ENCODE results near the gene PCYT1A.

GRCh38 chr3:196216681-196217211 lies 70.8 kb downstream of the PCYT1A start:
- TF ChIP-seq EZH2 (IDR thresholded peaks at IDR 0.05; ENCODE audit: borderline replicate concordance, low read depth, low read length, severe bottlenecking), result no peak
- no peak for TF ChIP-seq CTCF (IDR thresholded peaks at IDR 0.05; ENCODE audit: borderline replicate concordance, extremely low read depth, low read length, poor library complexity, severe bottlenecking)

Measured in DND-41 (cell line).